Naive thymus-derived CD4-positive, alpha-beta T cell (primary cell): Measurements from ENCODE around the gene AGXT2. TPM values are rescaled to one million over a fixed set of nuclear protein-coding genes. Genes with fewer than 3 reads are reported as not detected.

ENCODE experiments used
- ATAC-seq: fragments of 150-1000 bp; cut with Tn5 transposase; 2 replicates; pipeline ENCODE4 v1.10.0; 2021; ENCODE audit warnings: mild to moderate bottlenecking, moderate library complexity
- CTCF ChIA-PET: fragments of 350-600 bp; sonication (Branson Sonifier 250); formaldehyde crosslinking; loops from one replicate; lab custom pipeline; 2021; ENCODE audit warnings: antibody characterized with exemption; lab: Charles Lee
- POLR2A ChIA-PET: fragments of 350-600 bp; sonication (Branson Sonifier 250); formaldehyde crosslinking; loops from one replicate; lab custom pipeline; 2021; ENCODE audit warnings: antibody characterized with exemption, inconsistent platforms; lab: Charles Lee
- DNase-seq, 9 donors: peaks; one replicate each; pipeline versions ENCODE4 v3.0.0 to v3.0.0-alpha.2; 2020 to 2022; ENCODE audit warnings: mixed read lengths in 1 of 9
- H3K27ac ChIP-seq: one replicate; pipeline ENCODE4 v1.7.0; 2013; ENCODE audit warnings: mild to moderate bottlenecking, low read depth, low read length, moderate library complexity
- H3K27me3 ChIP-seq, 2 donors: one replicate each; pipeline ENCODE4 v1.7.0; 2013; ENCODE audit warnings: low read length in 2 of 2, mild to moderate bottlenecking in 2 of 2, moderate library complexity in 2 of 2; ENCODE audit not compliant: control insufficient read depth in 2 of 2, insufficient read depth in 2 of 2
- H3K36me3 ChIP-seq, 3 experiments: 1 replicate in 2 of 3; 2 replicates in 1 of 3; pipeline ENCODE4 v1.7.0; 2013; ENCODE audit warnings: low read length in 3 of 3, mild to moderate bottlenecking in 3 of 3, moderate library complexity in 1 of 3; ENCODE audit not compliant: insufficient read depth in 3 of 3, control insufficient read depth in 2 of 3
- H3K4me1 ChIP-seq, 2 donors: one replicate each; pipeline ENCODE4 v1.7.0; 2013; ENCODE audit warnings: low read length in 2 of 2, mild to moderate bottlenecking in 2 of 2, moderate library complexity in 1 of 2; ENCODE audit not compliant: control insufficient read depth in 2 of 2, insufficient read depth in 2 of 2
- H3K4me3 ChIP-seq: 2 replicates; pipeline ENCODE4 v1.7.0; 2013; ENCODE audit warnings: mild to moderate bottlenecking, low read length
- H3K9me3 ChIP-seq, 3 experiments: 1 replicate in 2 of 3; 2 replicates in 1 of 3; pipeline ENCODE4 v1.7.0; 2013; ENCODE audit warnings: low read length in 3 of 3; ENCODE audit not compliant: control insufficient read depth in 2 of 3
- H3K27ac Mint-ChIP-seq, 9 donors: one replicate each; pipeline ENCODE4 v1.8.0; 2020 to 2022; ENCODE audit warnings: mixed read lengths in 9 of 9, mild to moderate bottlenecking in 8 of 9, moderate library complexity in 5 of 9, inconsistent platforms in 2 of 9
- H3K27me3 Mint-ChIP-seq, 5 donors: one replicate each; pipeline ENCODE4 v1.8.0; 2021 to 2022; ENCODE audit warnings: mixed read lengths in 5 of 5, mild to moderate bottlenecking in 1 of 5
- H3K36me3 Mint-ChIP-seq, 5 donors: one replicate each; pipeline ENCODE4 v1.8.0; 2020 to 2022; ENCODE audit warnings: mixed read lengths in 5 of 5, mild to moderate bottlenecking in 3 of 5, inconsistent platforms in 1 of 5
- H3K4me1 Mint-ChIP-seq, 7 donors: one replicate each; pipeline ENCODE4 v1.8.0; 2020 to 2022; ENCODE audit warnings: mixed read lengths in 7 of 7, mild to moderate bottlenecking in 3 of 7, inconsistent platforms in 1 of 7
- H3K4me3 Mint-ChIP-seq, 10 donors: one replicate each; pipeline ENCODE4 v1.8.0; 2020 to 2022; ENCODE audit warnings: mild to moderate bottlenecking in 10 of 10, mixed read lengths in 10 of 10, moderate library complexity in 6 of 10, inconsistent platforms in 2 of 10
- H3K9me3 Mint-ChIP-seq, 11 donors: one replicate each; pipeline ENCODE4 v1.8.0; 2020 to 2022; ENCODE audit warnings: mixed read lengths in 11 of 11, mild to moderate bottlenecking in 4 of 11, inconsistent platforms in 1 of 11, moderate library complexity in 1 of 11
- intact Hi-C, 2 donors: fragments of 100-400 bp; cut with micrococcal nuclease; formaldehyde crosslinking; loops; one replicate each; pipeline ENCODE4 v1.15.1; 2023
- polyA plus RNA-seq, 2 donors: library from polyadenylated mRNA; unstranded; fragments of 300-500 nt; fragmentation: Illumina TruSeq; gene quantifications; one replicate each; pipeline ENCODE4 v1.2.3, GENCODE V29; 2021
- total RNA-seq, 6 experiments: library from RNA in 5 of 6; stranded (reverse) in 5 of 6; gene quantifications; 1 replicate in 5 of 6; 2 replicates in 1 of 6; pipeline ENCODE4 v1.2.3 and lab custom pipeline; 2021 to 2026

Gene AGXT2
- total and polyA plus RNA-seq, 7 experiments from 2014 or later: not detected

DNA sequence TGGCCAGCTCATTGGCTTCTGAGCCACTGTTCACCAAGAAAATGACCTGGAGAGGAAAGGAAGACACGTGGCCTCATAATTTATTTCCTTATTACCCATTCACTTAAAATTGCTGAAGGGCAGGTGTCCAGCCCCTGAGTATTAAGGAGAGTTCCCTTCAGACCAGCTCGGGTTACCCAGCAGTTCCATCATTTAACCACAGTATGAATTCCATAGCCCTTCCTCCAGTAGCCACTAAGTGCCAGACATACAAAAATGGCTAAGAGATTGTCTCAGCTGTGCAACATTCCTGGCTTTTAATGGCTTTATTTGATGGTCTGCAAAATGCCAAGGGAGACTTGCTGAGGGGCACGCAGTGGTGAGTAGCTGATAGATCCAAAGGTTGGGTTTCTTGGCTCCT is 12.5 kb downstream of the AGXT2 start:
- Histone ChIP-seq H3K27me3 (no peaks in the 10 kb centered on the region), H3K36me3 (no peaks in the 10 kb centered on the region), H3K4me1 (no peaks in the 10 kb centered on the region), H3K9me3 (no peaks in the 10 kb centered on the region), H3K27ac (no peak overlapping the region), H3K4me3 (no peak overlapping the region)
- H3K9me3 Mint-ChIP-seq: no peaks in the 10 kb centered on the region
- DNase-seq (no peak), ATAC-seq (no peak)
- no peaks in the 10 kb centered on the region for H3K4me1 Mint-ChIP-seq
- no peak overlapping the region for H3K4me3 Mint-ChIP-seq
- intact Hi-C loops: no loop called here
- ChIA-PET CTCF (interaction anchor here (0.6 to 0.7 kb wide), 2 partner anchors 9 to 83 kb away, joined by 3 to 4 read pairs; no protein-coding TSS in a partner anchor), POLR2A (no interaction called here)
- no peak overlapping the region for H3K27ac Mint-ChIP-seq
- peaks cover 14 to 47% (median 24%) of the 10 kb centered on the region in 5 donors for H3K27me3 Mint-ChIP-seq
- H3K36me3 Mint-ChIP-seq: peaks cover 0 to 4% (median 0%) of the 10 kb centered on the region in 5 donors

DNA sequence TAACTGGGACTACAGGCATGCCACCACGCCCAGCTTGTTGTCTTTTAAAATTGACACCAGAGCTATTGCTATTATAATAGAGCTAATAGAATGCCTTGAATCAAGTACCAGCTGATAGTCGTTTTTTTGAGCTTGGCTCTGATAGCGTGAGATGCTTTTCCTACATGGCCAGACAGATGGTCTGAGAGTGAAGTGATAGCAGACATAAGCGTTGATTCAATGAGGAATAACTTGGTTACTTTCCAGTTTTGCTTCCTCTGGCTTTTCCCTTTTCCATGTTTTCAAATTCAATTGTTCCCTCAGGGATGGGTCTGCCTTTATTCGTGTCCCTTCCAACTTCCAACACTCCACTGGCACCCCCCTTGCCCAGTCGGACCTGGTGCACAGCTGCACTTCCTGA is 15.4 kb downstream of the AGXT2 start:
- ChIA-PET CTCF (no interaction called here), POLR2A (no interaction called here)
- Mint-ChIP-seq H3K27ac (no peak overlapping the region), H3K27me3 (peaks cover 10 to 50% (median 21%) of the 10 kb centered on the region in 5 donors), H3K36me3 (peaks cover 0 to 4% (median 0%) of the 10 kb centered on the region in 5 donors), H3K9me3 (peaks cover 0 to 1% (median 0%) of the 10 kb centered on the region in 11 donors), H3K4me1 (no peaks in the 10 kb centered on the region), H3K4me3 (no peak overlapping the region)
- DNase-seq (no peak), ATAC-seq (no peak)
- intact Hi-C loops: no loop called here
- no peaks in the 10 kb centered on the region for H3K36me3 ChIP-seq
- H3K27me3 ChIP-seq: no peaks in the 10 kb centered on the region
- H3K9me3 ChIP-seq: no peaks in the 10 kb centered on the region
- no peak overlapping the region for H3K27ac ChIP-seq
- H3K4me1 ChIP-seq: no peaks in the 10 kb centered on the region
- no peak overlapping the region for H3K4me3 ChIP-seq

DNA sequence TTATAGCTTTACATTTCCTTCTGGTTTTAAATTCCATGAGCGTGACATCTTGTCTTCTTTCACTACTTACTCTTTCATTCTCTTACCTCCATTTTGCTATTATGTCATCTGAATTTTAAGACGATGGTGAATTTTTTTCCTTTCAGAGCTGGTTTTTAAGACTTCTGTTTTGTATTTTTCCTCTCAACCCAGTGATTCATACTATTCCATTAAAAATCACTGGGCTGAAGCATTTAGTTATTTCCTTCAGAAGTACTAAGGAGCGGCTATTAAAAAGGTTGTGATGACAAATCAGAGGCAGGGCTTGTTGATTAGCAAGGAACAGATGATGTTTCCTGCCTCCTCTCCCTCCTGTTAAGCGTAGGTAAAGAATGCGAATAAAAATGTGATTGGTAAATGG is 16.5 kb downstream of the AGXT2 start:
- intact Hi-C loops: no loop called here
- Mint-ChIP-seq H3K27ac (no peak overlapping the region), H3K4me3 (no peak overlapping the region), H3K4me1 (no peaks in the 10 kb centered on the region), H3K36me3 (peaks cover 0 to 4% (median 0%) of the 10 kb centered on the region in 5 donors), H3K9me3 (peaks cover 0 to 1% (median 0%) of the 10 kb centered on the region in 11 donors), H3K27me3 (peaks cover 10 to 46% (median 24%) of the 10 kb centered on the region in 5 donors)
- Histone ChIP-seq H3K4me3 (no peak overlapping the region), H3K36me3 (no peaks in the 10 kb centered on the region), H3K9me3 (no peaks in the 10 kb centered on the region), H3K27ac (no peak overlapping the region), H3K27me3 (no peaks in the 10 kb centered on the region), H3K4me1 (no peaks in the 10 kb centered on the region)
- ChIA-PET POLR2A (no interaction called here), CTCF (no interaction called here)
- DNase-seq (no peak), ATAC-seq (no peak)

DNA sequence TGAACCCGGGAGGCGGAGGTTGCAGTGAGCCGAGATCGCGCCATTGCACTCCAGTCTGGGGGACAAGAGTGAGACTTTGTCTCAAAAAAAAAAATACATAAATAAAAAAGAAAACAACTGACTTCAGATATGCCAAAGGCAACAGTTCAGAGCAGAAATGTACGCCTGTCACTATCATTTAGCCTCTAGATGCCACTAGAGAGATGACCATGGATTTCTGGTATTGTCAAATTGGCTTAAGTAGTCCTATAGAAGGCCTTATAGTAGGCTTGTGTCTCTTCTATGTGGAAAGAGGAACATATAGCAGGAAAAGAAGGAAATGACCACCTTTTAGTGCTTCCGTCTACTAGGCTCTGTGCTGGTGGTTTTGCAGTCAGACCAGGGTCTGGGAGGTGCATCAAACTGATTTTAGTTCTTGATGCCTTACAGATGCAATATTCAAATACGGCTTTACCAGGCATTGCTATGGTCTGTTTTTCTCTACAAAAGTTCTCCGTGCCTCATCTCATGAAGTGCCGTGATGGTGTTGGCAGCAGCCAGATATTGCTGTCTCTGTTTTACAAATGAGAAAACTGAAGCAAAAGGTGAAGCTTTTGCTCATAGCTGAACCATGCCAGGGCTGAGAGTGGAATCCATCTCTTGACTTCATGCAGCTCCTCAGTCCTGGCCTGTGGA is 17.2 kb downstream of the AGXT2 start:
- no peaks in the 10 kb centered on the region for H3K9me3 ChIP-seq
- no peak overlapping the region for H3K4me3 ChIP-seq
- POLR2A ChIA-PET: no interaction called here
- H3K27ac ChIP-seq: no peak overlapping the region
- intact Hi-C loops: no loop called here
- Mint-ChIP-seq H3K27ac (no peak overlapping the region), H3K4me3 (no peak overlapping the region), H3K27me3 (peaks cover 10 to 46% (median 25%) of the 10 kb centered on the region in 5 donors), H3K9me3 (peaks cover 0 to 1% (median 0%) of the 10 kb centered on the region in 11 donors), H3K4me1 (no peaks in the 10 kb centered on the region), H3K36me3 (peaks cover 0 to 4% (median 0%) of the 10 kb centered on the region in 5 donors)
- H3K27me3 ChIP-seq: no peaks in the 10 kb centered on the region
- ATAC-seq (no peak), DNase-seq (no peak)
- H3K36me3 ChIP-seq: no peaks in the 10 kb centered on the region
- CTCF ChIA-PET: no interaction called here
- no peaks in the 10 kb centered on the region for H3K4me1 ChIP-seq

DNA sequence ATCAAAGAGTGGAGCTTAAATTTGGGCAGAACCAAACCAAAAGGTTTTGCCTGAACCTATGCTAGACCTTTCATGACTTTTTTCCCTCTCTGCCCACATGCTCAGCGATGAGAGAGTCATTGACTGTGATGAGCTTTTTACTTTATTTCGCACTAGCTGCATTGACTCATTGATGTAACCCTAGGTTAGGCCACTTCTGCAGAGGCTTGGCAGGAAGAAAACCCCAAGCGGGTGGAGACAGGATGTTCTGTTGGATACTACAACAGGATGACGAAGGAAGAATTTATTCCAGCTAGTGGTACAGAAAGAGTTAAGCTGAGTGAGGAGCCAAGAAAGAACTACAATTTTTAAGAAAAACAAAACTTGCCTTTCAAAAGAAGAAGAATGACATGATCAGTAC is 18.4 kb downstream of the AGXT2 start:
- intact Hi-C loops: no loop called here
- no peak for DNase-seq

DNA sequence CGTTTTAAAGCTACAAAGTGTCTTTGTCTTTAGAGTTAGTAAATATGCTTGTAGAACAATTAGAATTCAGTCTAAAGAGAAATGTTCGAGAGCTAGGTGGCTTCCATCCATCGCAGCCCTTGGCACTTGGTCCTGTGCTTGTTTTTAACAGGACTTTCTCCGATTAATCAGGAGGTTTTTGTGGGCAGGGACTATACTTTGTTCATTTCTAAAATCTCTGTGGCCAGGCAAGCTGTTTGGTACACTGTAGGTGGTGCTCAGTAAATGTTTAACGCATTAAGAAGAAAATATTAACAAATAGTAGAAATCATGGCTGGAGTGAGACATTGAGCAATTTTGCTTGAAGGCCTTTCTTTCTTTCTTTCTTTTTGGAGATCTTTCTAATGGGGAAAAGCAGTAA is 20.8 kb downstream of the AGXT2 start:
- no peak overlapping the region for H3K27ac ChIP-seq
- intact Hi-C loops: no loop called here
- H3K4me1 ChIP-seq: no peaks in the 10 kb centered on the region
- no peaks in the 10 kb centered on the region for H3K36me3 Mint-ChIP-seq
- no peaks in the 10 kb centered on the region for H3K36me3 ChIP-seq
- peaks cover 3 to 30% (median 16%) of the 10 kb centered on the region in 5 donors for H3K27me3 Mint-ChIP-seq
- peaks cover 0 to 1% (median 0%) of the 10 kb centered on the region in 11 donors for H3K9me3 Mint-ChIP-seq
- no peak overlapping the region for H3K4me3 Mint-ChIP-seq
- no peak overlapping the region for H3K4me3 ChIP-seq
- ChIA-PET CTCF (no interaction called here), POLR2A (no interaction called here)
- DNase-seq: no peak
- no peak for ATAC-seq
- no peaks in the 10 kb centered on the region for H3K9me3 ChIP-seq
- H3K27ac Mint-ChIP-seq: no peak overlapping the region
- H3K27me3 ChIP-seq: no peaks in the 10 kb centered on the region
- no peaks in the 10 kb centered on the region for H3K4me1 Mint-ChIP-seq

More for the DNA sequence above, 18.4 kb downstream of the AGXT2 start:
- Histone ChIP-seq H3K27me3 (no peaks in the 10 kb centered on the region), H3K4me3 (no peak overlapping the region), H3K9me3 (no peaks in the 10 kb centered on the region), H3K36me3 (no peaks in the 10 kb centered on the region), H3K27ac (no peak overlapping the region), H3K4me1 (no peaks in the 10 kb centered on the region)
- Mint-ChIP-seq H3K4me1 (no peaks in the 10 kb centered on the region), H3K36me3 (no peaks in the 10 kb centered on the region), H3K27me3 (peaks cover 10 to 40% (median 21%) of the 10 kb centered on the region in 5 donors), H3K9me3 (peaks cover 0 to 1% (median 0%) of the 10 kb centered on the region in 11 donors), H3K4me3 (no peak overlapping the region), H3K27ac (no peak overlapping the region)
- CTCF ChIA-PET: no interaction called here
- POLR2A ChIA-PET: no interaction called here
- no peak for ATAC-seq

DNA sequence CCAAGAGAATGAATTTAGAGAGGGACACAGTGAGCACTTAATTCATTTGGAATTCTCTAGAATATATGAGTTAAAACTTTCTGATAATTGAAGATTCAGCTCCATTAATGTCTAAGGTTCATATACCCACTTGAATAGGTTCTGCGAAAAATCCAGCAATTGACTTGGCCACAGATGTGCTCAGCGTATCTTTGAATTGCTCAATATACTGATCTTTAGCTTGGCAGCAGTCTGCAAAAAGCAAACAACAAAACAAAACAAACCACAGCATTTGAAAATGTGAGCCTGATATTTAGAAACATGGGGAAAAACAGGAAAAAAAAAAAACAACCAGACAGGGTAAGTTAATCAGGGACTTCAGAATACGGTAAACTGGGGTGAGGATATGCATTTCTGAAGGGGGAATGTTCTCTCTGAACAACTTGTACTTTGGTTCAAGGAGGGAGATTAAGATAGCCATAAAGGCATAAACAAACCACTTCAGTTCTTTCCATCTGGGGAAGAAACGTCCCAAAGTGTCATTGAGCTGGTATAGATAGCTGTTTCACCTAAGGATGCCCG is 21.4 kb downstream of the AGXT2 start:
- POLR2A ChIA-PET: no interaction called here
- Histone ChIP-seq H3K36me3 (no peaks in the 10 kb centered on the region), H3K4me1 (no peaks in the 10 kb centered on the region), H3K9me3 (no peaks in the 10 kb centered on the region), H3K27me3 (no peaks in the 10 kb centered on the region), H3K4me3 (no peak overlapping the region), H3K27ac (no peak overlapping the region)
- DNase-seq: no peak
- Mint-ChIP-seq H3K4me1 (no peaks in the 10 kb centered on the region), H3K36me3 (no peaks in the 10 kb centered on the region), H3K27me3 (peaks cover 3 to 30% (median 16%) of the 10 kb centered on the region in 5 donors), H3K4me3 (no peak overlapping the region), H3K9me3 (peaks cover 0 to 1% (median 0%) of the 10 kb centered on the region in 11 donors), H3K27ac (no peak overlapping the region)
- no peak for ATAC-seq
- CTCF ChIA-PET: no interaction called here
- intact Hi-C loops: no loop called here
